ENCODE measurements around the gene DSTN.

The DSTN gene
- 32.7 to 56.0 (median 42.4) reads per million in 4 donors for total RNA-seq

DNA sequence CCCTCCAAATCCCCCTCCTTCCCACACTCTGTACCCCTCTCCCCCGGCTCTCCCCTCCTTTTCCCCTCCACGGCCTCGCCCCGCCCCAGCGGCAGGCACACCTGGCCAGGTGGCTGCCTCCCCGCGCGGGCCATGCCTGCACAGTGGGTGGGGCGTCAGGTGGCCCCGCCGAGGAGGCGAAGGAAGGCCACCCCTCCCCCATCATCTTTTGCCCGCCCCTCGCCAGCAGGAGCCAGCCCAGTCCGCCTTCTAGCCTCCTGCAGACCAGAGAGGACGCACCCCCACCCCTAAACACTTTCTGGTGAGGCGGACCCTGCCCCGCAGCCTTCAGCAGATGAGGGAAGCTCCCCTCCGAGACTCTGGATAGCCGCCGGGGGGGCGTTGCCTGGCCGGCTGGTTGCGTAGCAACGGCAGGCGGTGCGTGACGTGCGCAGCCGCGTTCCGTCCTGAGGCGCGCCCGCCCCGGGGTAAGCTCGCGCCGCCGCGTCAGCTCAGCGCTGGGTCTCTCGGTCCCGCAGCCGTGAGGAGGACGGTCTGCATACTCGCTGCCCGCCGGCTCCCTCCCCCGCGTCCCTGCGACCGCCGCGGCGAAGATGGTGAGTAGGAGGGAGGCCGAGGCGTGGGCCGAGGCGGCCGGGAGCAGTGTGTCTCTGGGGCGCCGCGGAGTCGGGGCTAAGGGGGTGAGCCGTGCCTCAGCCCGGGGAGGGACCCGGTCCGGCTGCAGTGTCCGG is at the start of gene DSTN:
Gene DSTN, plus strand, starts transcription at position 460 of the 731 bp plus-strand sequence. Its CDS starts 134 bp downstream, at position 594.
- DNase-seq, result peak; percentile 72 to 89 (median 78)

DNA sequence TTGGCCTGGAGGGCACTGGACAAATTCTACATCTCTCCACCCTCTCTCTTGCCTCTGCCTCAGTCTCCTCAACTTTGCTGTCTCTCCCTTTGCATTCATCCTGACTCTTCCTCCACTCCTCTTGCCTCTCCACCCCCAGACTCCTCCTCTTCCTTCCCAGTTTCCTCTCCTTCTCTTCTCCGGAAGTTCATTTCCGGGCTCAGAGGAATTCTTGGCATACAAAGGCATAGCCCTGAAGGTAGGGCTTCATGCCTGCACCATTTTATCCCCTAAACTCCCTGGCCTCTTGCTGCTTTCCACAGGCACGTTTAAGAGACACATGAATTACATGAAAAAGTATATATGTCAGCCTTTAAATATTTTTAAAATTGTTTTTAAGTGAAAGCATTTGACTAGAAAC is 49.3 kb upstream of the DSTN start:
- DNase-seq, result no peak

DNA sequence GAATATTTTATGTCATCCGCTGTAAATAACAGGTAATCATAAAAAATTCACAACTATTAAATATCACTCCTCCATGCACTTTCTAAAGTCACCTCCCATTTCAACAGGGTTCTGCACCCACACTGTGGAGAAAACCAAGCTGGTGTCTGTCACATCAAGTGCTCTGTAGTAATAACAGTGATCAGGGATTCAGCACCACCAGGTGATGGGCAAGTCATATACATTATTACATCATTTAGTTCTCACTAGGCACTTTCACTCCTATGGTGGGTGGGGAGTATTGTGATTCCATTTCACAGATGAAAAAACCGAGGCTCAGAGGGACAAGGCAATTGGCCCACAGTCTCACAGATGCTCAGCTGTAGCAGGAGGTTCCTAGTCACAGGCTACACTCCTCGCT is 47.3 kb upstream of the DSTN start:
- no peak for DNase-seq

DNA sequence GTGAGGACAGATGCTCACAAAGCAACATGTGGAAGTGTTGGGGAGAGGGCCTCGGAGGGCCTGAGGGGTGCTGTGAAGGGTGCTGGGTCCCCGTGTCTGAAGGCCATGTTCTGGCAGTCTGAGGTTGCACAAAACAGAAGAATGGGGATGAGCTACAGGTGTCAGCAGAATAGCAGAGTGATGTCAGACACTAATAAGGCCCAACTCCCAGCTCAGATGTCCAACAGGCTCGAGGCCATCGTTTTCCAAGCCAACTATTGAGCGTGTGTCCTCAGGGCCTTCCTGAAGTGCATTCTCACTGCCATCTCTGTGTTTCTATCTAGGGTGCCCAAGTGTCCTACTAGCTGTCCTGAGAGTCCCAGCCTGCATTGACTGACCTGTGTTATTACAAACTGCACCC is 46.5 kb upstream of the DSTN start:
- no peak for DNase-seq

DNA sequence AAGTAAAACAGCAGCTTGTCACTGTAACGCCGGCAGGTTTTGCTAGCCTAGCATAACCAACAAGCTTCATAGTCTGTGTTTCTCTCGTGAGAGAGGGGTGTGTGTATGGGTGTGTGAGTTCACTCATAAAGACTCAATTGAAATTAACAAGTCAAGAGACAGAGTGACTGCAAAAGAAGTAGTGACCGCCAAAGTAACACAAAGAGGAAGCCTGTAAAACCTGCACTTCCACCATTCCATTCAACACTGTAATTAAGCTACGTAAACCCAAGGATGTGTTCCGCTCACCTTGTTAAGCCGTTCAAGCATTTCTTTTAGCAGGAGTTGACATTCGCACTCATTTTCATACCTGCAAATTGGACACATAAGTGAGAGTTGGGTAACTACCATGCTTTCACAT is 45.3 kb upstream of the DSTN start:
- no peak for DNase-seq

DNA sequence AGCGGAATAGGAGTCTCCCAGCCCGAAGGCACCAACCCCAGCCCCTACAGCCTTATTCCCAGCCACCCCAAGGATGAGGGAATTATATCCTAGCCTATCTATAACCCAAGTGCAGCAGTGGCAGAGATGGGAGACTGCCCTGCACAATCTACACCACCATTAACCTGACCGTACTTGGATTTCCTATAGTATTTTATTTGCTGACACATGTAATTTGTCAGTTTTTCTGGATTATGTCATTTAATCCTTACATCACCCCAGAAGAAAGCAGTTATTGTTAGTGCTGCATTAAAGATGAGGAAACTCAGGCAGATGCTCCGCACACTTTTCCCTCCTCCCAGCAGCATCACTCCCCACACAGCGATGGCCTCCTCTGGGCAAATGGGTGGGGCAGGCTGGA is 44.7 kb upstream of the DSTN start:
- no peak for DNase-seq

DNA sequence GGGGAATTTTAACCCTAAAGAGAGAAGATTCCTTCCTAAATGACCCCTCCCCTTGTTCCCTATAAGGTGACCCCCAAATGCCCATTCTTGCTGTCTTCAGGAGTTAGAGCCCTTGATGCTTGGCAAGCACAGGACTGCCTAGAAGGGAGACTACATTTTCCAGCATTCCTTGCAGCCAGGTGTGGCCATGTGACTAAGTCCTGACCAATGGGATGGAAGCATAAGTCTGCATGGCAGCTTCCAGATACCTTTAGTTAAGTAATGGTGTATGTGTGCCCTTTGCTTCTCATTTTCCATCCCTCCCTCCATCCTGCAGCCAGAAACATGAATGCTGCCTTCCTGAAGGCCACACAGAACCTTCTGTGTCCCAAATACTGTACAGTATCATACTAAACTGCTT is 44.2 kb upstream of the DSTN start:
- DNase-seq, result peak in 2 of 5 donors; percentile 6 to 32

DNA sequence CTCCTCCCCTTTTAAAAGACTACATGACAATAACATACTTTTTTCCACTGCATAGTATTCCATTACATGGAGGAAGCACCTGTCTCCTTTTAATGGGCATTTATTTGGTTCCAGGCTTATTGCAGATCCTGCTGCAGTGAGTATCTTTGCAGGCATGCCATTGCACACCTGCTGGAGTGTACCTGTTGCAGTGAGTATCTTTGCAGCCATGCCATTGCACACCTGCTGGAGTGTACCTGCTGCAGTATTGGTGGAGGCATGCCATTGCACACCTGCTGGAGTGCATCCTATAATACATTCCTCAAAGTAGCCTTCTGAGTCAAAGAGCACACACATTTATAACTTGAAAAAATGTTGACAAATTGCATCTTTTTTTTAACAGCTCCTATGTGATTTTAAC is 40.3 kb upstream of the DSTN start:
- DNase-seq, result no peak

- no peak for DNase-seq
Observed at GRCh38 chr20:17530153-17530552, 39.7 kb upstream of the DSTN start.

GRCh38 chr20:17530716-17531664 is 38.9 kb upstream of the DSTN start, which contains the start of gene BFSP1:
Gene BFSP1, minus strand, starts transcription at chr20:17531379. Its CDS starts 50 bp downstream, at chr20:17531329.
- peak in 3 of 5 donors; percentile 11 to 68 (median 15) for DNase-seq

GRCh38 chr20:17531665-17532025 is 38.2 kb upstream of the DSTN start:
- no peak for DNase-seq

DNA sequence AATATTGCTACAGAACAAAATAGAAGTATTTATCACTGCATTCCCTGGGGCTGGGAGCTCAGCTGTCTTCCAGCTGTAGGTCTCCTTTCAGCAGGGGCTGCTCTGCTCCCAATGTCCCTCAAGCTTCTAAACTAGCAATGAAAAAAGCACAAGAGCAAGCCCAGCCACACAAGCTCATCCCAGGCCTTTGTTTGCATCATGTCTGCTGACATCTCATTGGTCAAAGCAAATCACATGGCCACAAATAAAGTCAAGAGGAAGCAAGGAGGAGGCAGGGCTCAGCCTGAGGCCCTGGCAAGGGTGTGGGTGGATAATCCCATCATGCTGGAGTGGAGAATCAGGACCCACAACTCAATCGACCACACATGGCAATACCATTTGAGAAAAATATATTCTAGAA is 36.5 kb upstream of the DSTN start:
- peak in 1 of 5 donors; percentile 52 for DNase-seq

- DNase-seq, result no peak
Observed at GRCh38 chr20:17534077-17534476, 35.8 kb upstream of the DSTN start.

DNA sequence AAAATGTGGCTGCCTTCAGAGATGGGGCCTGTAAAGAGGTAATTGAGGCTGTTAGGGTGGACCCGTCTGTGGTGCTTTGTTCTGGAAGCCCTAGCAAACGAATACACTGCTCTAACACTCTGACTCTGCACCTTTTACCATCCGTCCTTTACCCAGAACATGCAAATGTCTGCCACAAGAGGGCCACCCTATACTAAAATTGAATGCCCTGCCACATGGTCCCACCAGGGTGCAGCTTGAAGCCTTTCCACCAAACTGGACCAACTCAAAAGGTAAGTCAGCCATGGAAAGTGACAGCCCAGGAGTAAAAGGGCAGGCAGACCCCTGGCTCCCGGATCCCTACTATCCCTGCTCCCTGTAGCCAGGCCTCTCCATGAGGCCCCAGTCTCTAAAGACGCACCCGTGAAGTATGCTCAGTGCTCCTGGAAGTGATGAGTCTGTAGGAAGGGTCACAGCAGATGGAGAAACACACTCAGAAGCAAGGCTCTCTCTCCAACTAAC is 32.9 kb upstream of the DSTN start:
- DNase-seq, result peak; percentile 24 to 71 (median 40)

- DNase-seq, result no peak
Observed at GRCh38 chr20:17537959-17538358, 31.9 kb upstream of the DSTN start.

DNA sequence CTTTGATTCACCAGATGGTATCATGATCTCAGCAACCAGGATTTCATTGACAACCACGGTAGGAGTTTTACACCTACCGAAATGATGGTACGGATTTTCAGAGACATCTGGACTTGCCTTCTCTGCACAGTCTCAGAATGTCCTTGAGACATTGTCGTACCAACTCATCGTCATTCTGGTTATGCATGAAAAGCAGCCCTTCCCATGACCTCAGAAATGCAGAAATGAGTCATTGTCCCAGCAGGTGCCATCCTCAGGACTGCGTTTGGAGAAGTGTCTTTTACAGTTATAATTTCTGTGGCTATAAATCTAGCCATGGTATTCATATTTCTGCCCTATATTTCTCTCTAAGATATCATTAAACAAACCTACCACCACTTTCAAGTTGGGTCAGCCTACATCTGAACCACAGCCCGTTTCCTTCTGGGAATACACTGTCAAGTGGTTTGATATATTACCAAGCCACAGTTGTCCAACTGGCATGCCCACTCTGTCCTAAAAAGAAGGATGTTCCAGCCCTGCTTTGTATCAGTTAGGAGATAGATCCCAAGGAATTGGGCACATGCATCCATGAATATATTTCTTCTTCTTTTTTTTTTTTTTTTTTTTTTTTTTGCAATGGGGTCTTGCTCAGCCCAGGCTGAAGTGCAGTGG is 31.2 kb upstream of the DSTN start:
- DNase-seq, result peak in 1 of 5 donors; percentile 68

GRCh38 chr20:17541596-17541995 is 28.3 kb upstream of the DSTN start:
- DNase-seq, result no peak

- DNase-seq, result no peak
Observed at GRCh38 chr20:17541996-17542395, 27.9 kb upstream of the DSTN start.

- no peak for DNase-seq
Observed at GRCh38 chr20:17542481-17542880, 27.4 kb upstream of the DSTN start.

- no peak for DNase-seq
Observed at GRCh38 chr20:17542993-17543412, 26.9 kb upstream of the DSTN start.

DNA sequence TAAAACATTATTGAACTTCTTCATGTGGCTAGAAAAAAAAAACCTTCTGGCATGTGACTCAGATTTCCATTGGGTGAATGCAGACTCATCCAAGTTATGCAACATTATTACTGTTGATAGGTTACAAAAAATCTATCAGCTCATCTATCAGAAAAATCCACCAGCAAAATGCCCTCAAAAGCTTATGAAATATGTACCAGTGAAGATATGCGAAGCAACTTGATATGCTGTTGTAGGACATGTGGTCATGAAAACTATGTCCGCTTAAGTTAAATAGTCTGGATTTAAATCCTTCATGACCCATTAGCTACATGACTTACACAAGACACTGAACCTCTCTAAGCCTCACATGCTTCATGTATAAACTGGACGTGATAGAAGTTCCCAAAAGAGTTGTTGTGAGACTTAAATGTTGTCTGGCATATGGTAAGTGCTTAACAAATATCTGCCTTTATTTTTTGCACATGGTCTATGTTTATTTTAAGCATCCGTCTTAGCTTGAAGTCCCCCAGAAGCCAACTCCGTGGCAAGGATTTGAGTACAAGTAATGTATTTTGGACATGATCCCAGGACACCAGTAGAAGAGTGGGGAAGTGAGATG is 26.2 kb upstream of the DSTN start:
- DNase-seq, result no peak

DNA sequence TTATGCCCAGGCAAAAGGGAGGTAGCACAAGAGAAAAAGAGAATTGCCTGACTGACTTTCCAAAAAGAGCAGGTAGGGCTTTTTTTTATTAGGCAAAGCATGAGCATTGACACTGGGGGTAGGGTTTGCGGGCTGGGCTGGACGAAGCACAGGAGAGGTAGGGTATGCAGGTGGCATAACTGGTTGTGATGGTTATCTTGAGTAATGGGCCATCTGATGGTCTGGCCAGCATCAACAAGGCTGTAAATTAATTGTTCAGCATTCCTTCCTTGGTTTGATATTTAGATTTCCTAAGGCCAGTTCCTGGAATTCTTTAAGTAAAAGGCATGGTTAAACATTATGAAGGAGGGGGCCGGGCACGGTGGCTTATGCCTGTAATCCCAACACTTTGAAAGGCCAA is 24.7 kb upstream of the DSTN start:
- DNase-seq, result no peak

- no peak for DNase-seq
Observed at GRCh38 chr20:17549131-17549530, 20.7 kb upstream of the DSTN start.
